ENCODE data around the gene RALA.

Gene RALA

DNA sequence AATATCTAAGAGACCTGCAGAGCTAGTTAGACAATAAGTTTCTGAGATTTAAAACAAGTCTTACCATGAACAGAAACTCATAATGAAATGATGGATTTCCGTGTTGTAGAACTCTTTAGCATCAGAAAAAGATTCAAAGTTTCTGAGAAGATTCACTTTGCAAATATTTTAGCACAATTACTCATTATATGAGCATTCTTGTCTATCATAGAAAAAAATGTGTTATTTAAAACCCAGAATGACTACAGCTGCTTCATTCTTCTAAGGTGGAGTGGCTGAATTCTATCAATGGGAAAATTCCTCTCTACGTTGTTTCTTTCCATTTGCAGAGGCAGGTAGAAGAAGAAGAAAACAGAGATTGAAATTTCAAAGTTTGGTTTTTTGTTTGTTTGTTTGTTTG, 21.0 kb upstream of the RALA start:
- no peak for DNase-seq (ENCODE audit: extremely low spot score)
- no peak for TF ChIP-seq CTCF (IDR thresholded peaks at IDR 0.05; ENCODE audit: control extremely low read depth, extremely low read depth, low read depth, missing control alignments)
- ChIA-PET POLR2A (interaction anchor here (0.6 kb wide), 1 partner anchor 10 kb away, joined by 3 read pairs; no protein-coding TSS in a partner anchor), CTCF (interaction anchor here (1.0 kb wide), 1 partner anchor 9 kb away, joined by 3 read pairs; no protein-coding TSS in a partner anchor)

DNA sequence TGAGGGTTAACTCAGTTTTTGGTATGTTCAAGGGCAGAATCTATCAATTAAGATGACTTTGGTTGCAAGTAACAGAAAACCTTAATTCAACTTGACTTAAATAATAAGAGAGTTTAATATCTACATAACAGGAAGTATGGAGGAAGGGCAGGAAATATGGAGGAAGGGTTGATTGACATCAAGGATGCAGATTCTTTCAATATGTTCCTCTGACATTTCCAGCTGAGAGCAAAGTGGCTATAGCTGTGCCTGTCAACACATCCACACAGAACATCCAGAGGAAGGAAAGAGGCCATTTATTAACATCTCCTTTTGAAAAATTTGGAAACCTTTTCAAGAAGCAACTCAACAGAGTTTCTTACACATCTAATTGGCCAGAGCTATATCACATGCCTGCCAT, 19.4 kb upstream of the RALA start:
- POLR2A ChIA-PET, result no interaction called here
- CTCF ChIA-PET, result interaction anchor here (0.7 to 1.3 kb wide), 4 partner anchors 17 to 43 kb away, joined by 3 to 5 read pairs (median 3); no protein-coding TSS in a partner anchor
- DNase-seq (ENCODE audit: extremely low spot score), result no peak
- no peak for TF ChIP-seq CTCF (IDR thresholded peaks at IDR 0.05; ENCODE audit: control extremely low read depth, extremely low read depth, low read depth, missing control alignments)

GRCh38 chr7:39605087-39605486, 18.3 kb upstream of the RALA start:
- DNase-seq (ENCODE audit: extremely low spot score), result no peak
- POLR2A ChIA-PET, result interaction anchor here (0.6 kb wide), 1 partner anchor 16 kb away, joined by 3 read pairs; no protein-coding TSS in a partner anchor
- TF ChIP-seq CTCF (IDR thresholded peaks at IDR 0.05; ENCODE audit: control extremely low read depth, extremely low read depth, low read depth, missing control alignments), result no peak
- CTCF ChIA-PET, result interaction anchor here (1.0 to 2.2 kb wide), 4 partner anchors 11 to 24 kb away, joined by 3 to 7 read pairs (median 5); no protein-coding TSS in a partner anchor

DNA sequence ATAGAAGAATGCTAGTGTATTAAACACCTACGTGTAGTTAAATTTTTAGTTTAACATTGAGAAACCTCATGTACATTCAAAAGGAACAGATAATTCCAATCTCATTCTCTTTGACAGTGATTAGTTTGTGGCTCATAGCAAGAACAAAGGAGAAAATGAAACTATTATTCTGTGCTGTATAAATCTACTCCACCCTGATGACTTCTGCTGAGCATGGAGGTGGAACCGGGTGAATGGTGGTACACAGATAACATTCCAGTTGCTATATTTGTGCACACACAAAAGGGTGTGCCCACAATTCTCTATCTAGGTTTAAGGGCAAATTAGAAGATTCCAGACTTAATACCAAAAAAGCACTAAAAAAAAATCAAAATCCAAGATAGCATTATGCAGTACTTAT, 17.0 kb upstream of the RALA start:
- TF ChIP-seq CTCF (IDR thresholded peaks at IDR 0.05; ENCODE audit: control extremely low read depth, extremely low read depth, low read depth, missing control alignments), result no peak
- ChIA-PET POLR2A (no interaction called here), CTCF (interaction anchor here (0.8 to 2.2 kb wide), 3 partner anchors 15 to 26 kb away, joined by 3 to 7 read pairs (median 3); no protein-coding TSS in a partner anchor)
- DNase-seq (ENCODE audit: extremely low spot score), result no peak

- no peak for TF ChIP-seq CTCF (IDR thresholded peaks at IDR 0.05; ENCODE audit: control extremely low read depth, extremely low read depth, low read depth, missing control alignments)
- ChIA-PET CTCF (interaction anchor here (0.9 to 2.2 kb wide), 2 partner anchors 15 to 26 kb away, joined by 3 to 7 read pairs; no protein-coding TSS in a partner anchor), POLR2A (no interaction called here)
- no peak for DNase-seq (ENCODE audit: extremely low spot score)
Measured at GRCh38 chr7:39606941-39607340, 16.4 kb upstream of the RALA start.

GRCh38 chr7:39607865-39608264, 15.5 kb upstream of the RALA start:
- no peak for DNase-seq (ENCODE audit: extremely low spot score)
- CTCF ChIA-PET, result no interaction called here
- POLR2A ChIA-PET, result no interaction called here
- no peak for TF ChIP-seq CTCF (IDR thresholded peaks at IDR 0.05; ENCODE audit: control extremely low read depth, extremely low read depth, low read depth, missing control alignments)
